ENCODE measurements around the gene COL2A1.

Gene COL2A1

DNA sequence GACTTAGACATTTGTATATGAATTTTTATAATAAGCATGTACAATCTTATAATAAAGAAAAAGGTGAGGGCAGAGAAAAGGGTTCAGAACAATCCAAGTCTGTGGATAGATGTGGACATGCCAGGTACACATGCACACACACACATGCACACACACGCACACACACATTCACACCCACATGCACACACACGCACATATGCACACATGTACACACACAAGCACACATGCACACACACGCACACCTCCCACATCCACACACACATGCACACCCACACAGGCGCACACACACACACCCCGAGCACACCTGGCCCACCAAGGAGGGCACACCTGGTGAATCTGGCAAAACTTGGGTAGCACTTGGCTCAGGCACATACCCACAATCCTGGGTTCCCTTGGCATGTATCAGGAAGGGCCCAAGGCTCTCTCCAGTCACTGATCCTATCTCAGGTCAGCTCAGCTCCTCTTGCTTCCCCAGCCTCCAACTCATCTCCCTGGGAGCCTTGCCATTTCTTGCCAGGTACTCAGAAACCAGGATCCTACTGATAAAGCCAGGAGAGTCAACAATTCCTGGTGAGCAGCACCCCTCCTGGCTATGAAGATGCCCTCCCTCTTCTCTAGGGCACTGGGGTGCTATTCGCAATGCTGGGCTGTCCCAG is 59.5 kb downstream of the COL2A1 start:
- DNase-seq (ENCODE audit: low spot score), result no peak

DNA sequence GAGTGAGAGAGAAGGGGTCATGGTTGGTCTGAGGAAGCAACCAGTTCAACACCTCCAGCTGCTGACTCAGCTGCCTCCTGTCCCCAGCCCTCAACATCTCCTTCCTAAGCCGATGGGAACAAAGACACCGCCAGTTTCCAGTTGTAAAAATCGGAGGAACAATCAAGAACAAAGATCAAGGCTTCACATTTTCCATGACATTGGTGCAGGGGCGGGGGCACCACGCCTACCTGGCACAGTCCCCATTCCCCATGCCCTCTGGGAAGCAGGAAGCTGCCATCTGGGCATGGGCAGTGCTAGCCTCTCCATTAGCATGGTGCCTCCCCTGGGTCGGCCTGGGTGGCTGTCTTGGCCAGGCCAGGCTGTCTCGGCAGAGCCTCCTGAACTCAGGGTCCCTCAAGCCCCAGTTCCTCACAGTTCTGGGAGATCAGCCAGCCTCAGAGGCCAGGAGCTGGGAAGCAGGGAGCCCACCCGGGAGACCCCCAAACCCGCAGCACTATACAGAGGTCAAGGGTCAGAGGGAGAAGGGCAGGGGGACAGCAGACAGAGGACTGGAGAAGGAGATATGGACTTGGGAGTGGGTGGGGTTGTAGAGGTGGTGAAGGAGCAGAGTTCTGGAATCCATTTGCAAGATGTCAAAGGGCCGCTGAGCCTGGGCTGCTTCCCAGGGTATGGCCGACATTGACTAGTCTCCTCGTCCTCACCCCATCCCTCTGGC is 60.5 kb downstream of the COL2A1 start:
- DNase-seq (ENCODE audit: low spot score), result no peak

DNA sequence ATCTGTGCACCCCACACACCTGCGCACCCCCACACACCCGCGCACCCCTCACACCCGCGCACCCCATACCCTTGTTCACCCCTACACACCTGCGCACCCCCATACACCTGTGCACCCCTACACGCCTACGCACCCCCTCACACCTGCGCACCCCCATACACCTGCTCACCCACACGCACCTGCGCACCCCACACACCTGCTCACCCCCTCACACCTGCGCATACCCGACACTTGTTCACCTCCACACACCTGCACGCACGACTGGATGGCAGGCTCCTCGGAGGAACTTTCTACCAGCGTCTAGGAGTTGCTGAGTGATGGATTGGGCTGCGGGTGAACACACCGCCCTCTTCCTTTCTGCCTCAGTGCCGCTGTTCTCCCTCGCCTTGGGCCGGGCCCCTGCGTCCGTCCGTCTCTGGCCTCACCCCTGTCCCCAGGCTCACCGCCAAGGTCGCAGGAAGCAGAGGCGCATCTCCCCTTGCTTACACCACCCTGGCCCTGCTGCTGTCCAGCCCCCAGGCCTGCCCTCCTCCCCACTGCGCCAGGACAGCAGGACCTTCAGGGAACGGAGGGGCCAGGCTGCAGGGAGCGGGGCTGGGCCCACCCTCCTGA is 61.6 kb downstream of the COL2A1 start:
- DNase-seq (ENCODE audit: low spot score), result no peak

DNA sequence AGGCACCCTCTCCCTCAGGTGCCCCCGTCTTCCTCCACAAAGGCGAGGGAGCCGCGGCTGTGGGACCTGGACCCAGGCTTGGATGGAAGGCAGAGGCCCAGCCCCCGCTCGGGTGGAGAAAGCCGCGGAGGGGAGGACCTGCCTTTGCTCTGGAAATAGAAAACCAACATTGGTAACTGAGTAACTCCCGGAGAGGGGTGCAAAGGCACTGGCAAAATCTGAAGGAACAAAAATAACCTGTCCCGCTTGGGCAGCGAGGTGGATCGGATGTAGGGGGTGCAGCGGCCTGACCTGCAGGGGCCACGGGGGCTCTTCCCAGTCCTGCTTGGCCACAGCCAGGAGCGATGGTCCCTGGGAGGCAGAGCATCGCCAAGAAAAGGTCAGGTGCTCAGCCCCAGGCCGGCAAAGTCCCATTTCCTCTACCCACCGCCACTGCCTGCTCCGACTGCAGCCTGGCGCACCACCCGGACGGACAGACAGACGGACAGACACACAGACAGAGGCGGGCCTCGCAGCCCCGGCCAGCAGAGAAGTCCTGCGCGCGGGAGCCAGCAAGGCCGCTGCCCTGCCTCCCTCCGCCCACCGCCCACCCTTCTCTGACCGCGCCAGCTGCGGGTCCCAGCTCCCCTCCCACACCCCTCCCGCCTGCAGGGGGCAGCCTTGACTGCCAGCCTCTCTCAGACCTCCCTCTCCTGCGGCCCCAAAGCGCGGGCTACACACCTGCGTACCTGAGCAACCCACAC is 62.2 kb downstream of the COL2A1 start:
- no peak for DNase-seq (ENCODE audit: low spot score)

DNA sequence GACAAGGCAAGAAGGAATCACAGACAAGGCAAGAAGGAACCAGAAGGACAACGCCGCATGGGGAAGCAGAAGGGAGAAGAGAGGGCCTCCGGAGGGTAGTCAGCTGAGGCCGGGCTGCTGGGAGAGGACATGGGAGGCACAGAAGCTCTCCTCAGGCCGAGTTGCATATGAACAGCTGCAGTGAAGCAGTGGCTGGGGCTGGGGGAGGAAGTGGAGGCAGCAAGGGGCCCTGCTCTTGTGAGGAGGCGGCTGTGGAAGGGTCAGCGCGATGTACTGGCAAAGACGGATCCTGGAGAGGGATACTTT is 62.8 kb downstream of the COL2A1 start:
- DNase-seq (ENCODE audit: low spot score), result no peak

DNA sequence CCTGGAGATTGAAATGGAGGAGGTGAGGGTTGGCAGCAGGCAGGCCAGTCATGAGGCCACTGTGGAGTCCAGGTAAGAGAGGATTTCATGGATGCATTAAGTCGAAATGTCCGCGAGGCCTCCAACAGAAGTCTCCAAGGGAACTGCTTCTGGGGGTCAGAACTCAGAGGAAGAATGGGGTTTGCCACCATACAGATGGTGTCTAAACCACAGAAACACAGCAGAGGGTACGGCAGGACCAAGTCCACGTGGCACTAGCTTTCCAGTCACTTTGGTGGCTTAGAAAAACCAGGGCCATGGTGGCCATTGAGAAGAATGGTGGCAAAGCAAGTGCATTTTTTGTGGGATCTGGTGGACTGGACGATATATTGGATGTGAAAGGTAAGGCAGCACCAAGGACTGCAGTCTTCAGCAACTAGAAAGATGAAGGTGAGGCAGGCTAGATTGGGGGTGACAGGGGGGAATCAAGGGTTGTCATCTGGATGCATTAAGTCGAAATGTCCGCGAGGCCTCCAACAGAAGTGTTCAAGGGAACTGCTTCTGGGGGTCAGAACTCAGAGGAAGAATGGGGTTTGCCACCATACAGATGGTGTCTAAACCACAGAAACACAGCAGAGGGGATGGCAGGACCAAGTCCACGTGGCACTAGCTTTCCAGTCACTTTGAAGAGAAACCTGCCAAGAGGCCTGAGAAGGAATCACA is 63.4 kb downstream of the COL2A1 start:
- DNase-seq (ENCODE audit: low spot score), result no peak

DNA sequence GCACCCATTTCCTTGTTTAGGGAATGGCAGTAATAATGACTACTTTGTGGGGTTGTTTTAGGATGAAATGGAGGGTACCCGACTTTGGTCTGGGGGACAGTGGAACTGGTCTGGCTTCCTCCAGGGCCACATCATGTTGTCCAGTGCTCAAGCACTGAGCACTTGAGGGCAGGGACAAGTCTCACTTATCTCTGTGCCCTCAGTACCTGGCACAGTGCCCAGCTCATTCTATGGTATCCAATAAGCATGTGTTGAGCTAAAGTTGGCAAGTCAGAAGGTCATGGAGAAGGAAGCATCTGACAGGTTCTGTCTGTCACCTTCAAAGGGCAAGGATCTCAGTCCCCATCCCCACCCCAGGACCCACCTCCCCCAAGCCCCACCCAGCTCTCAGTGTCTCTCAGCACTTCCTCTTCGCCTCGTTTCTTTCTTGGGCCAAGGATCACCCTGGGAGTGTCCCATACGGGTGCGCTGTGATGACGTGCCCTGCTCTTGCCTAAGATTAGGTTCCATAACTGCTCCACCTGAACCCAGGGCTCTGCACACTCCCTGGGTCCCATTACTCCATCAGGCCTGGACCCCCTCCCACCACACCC is 65.2 kb downstream of the COL2A1 start:
- DNase-seq (ENCODE audit: low spot score), result no peak

DNA sequence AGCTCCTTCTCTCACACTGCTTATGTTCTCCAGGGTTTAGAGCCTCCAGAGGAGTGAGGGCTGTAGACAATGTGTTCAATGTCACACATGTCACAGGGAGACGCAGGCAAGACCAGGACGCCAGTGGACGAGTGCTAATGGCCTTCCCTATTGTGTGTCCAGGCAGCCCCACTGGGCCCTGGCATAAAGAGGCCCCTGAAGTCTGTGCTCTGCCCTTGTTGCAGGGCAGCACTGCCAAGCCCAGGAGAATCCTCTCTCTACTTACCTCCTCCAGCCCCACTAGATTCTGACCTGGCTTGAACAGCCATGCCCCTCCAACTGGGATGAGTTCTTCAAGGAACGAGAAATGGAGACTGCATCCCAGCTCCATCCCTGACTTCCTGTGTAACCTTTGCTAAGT is 65.7 kb downstream of the COL2A1 start:
- no peak for DNase-seq (ENCODE audit: low spot score)

DNA sequence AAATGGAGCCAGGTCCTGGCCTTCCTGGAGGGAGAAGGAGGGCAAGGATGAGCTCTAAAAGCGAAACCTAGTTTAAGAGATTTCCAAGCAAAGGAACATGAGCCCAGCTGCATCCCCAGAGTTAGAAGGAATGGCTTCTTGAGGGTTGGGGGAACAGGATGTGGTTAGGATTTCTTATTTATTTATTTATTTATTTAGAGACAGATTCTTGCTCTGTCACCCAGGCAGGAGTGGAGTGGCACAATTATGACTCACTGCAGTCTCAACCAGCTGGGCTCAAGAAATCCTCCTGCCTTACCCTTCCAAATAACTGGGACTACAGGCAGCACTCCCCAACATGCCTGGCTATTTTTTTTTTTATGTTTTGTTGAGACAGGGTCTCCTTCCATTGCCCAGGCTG is 66.2 kb downstream of the COL2A1 start:
- DNase-seq (ENCODE audit: low spot score), result no peak

DNA sequence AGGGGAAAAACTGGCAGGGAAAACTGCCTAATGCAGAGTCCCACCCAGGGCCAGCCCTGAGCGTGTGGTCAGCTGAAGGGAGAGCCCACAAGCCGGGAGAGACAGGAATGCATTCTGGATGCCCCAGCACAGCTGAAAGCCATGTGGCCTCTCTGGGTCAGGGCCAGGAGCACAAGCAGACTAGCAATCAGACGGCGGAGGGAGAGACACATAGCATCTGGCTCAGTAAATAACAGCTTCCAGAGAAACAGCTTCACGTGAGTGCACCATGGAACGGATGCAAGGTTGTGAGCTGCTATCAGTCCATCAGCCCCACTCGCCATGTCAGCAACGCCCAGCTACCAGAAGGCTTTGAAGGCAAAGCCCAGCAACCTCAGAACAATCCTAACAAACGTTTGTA is 69.1 kb downstream of the COL2A1 start:
- peak; percentile 86 for DNase-seq (ENCODE audit: low spot score)

DNA sequence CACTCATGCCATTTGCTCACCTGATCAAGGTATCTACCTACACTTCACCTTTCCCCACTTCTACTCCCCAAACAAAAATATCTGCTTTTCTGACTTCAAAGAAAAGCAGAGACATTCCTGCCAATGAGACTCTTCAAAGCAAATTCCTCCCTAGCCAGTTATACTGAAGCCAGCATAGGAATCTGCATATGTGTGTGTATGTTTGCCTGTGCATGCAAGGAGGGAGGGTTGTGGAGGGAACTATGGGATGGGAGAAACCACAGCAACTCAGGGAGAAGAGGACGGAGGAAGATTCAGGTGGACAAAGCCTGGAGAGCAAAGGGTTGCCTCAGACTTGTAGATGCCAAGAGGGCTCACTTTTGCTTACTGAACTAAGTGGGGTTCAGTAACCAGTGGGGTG is 73.1 kb downstream of the COL2A1 start:
- no peak for DNase-seq (ENCODE audit: low spot score)

DNA sequence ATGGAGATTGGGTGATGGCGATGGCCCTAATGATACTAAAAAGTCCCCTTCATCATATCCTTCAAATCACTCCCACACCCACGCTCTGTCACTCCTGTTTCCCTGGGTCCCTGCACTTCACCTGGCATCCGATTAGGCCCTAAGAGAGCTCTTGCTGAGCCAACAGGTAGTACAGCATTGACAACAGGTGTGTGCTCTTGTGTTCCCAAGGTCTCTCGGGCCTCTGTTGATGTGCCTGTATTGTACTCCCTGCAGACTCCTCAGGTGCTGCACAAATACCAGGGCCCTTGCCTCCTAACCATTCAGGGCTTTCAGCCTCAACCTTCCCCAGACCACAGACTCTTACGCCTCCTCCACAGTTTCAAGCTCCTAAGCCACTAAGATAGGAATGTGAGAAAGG is 73.6 kb downstream of the COL2A1 start:
- DNase-seq (ENCODE audit: low spot score), result no peak

DNA sequence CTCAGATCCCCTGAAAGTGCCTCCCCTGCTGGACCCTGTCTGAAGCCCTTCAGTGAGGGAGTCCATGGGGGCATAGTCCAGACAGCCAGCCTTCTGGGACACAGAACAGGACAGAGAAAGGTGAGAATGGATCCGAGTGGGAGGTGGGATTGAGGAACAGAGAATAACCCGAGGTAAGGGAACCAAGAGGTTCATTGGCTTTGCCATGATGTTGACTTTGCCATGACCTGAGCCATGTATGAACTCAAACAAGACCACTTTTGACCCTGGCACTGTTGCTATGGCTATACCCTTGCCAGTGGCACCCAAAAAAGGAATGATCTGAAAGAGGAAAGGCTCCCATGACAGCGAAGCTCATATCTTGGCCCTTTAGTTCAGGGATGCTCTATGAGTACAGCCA is 76.9 kb downstream of the COL2A1 start:
- no peak for DNase-seq (ENCODE audit: low spot score)
